Neural cell (in vitro differentiated cells): ENCODE results near the gene NDUFAF2. TPM values are rescaled to one million over a fixed set of nuclear protein-coding genes. Genes with fewer than 3 reads are reported as not detected.

Experiments used
- H2AFZ ChIP-seq: fragments of 200-600, 300-800 bp; sonication (generic), shearing (Covaris generic); 2 replicates; pipeline ENCODE4 v1.6.0; 2014; ENCODE audit warnings: low read depth, mild to moderate bottlenecking, antibody characterized with exemption, low read length, moderate library complexity
- H3F3A ChIP-seq: fragments of 200-600 bp; shearing (Covaris generic); 2 replicates; pipeline ENCODE4 v1.6.1; 2016; ENCODE audit warnings: mild to moderate bottlenecking, moderate library complexity, mixed read lengths, antibody characterized with exemption, low read length; ENCODE audit not compliant: insufficient read depth, poor library complexity, severe bottlenecking
- H3K27ac ChIP-seq: fragments of 200-600, 300-800 bp; sonication (generic), shearing (Covaris generic); 2 replicates; pipeline ENCODE4 v1.5.1; 2014; ENCODE audit warnings: mild to moderate bottlenecking, low read length, moderate library complexity
- H3K27me3 ChIP-seq: fragments of 300-800, 200-600 bp; sonication (generic), shearing (Covaris generic); 2 replicates; pipeline ENCODE4 v1.6.0; 2014; ENCODE audit warnings: mild to moderate bottlenecking, low read depth, low read length, moderate library complexity; ENCODE audit not compliant: insufficient read depth
- H3K36me3 ChIP-seq: fragments of 300-800, 200-600 bp; sonication (generic), shearing (Covaris generic); 2 replicates; pipeline ENCODE4 v1.5.1; 2014; ENCODE audit warnings: mild to moderate bottlenecking, antibody characterized with exemption, low read length, moderate library complexity; ENCODE audit not compliant: insufficient read depth
- H3K4me2 ChIP-seq: fragments of 300-800, 200-600 bp; sonication (generic), shearing (Covaris generic); 2 replicates; pipeline ENCODE4 v1.6.0; 2014; ENCODE audit warnings: mild to moderate bottlenecking, low read length
- H3K4me3 ChIP-seq: fragments of 300-800, 200-600 bp; sonication (generic), shearing (Covaris generic); 2 replicates; pipeline ENCODE4 v1.5.1; 2014; ENCODE audit warnings: mild to moderate bottlenecking, low read length, moderate library complexity
- H3K79me2 ChIP-seq: fragments of 200-600 bp; shearing (Covaris generic); replicated peaks from 2 replicates; pipeline ENCODE4 v1.6.0; 2014; ENCODE audit warnings: mild to moderate bottlenecking, low read length, moderate library complexity; ENCODE audit not compliant: insufficient read depth
- H3K9ac ChIP-seq: fragments of 300-800, 200-600 bp; sonication (generic), shearing (Covaris generic); 2 replicates; pipeline ENCODE4 v1.6.1; 2016; ENCODE audit warnings: mild to moderate bottlenecking, low read length, mixed read lengths
- H3K9me2 ChIP-seq: fragments of 200-600 bp; shearing (Covaris generic); 2 replicates; pipeline ENCODE4 v1.6.1; 2016; ENCODE audit warnings: mild to moderate bottlenecking, low read length, mixed read lengths; ENCODE audit not compliant: insufficient read depth
- H3K9me3 ChIP-seq: fragments of 200-600, 300-800 bp; sonication (generic), shearing (Covaris generic); 2 replicates; pipeline ENCODE4 v1.6.1; 2016; ENCODE audit warnings: mild to moderate bottlenecking, mixed run types, low read length, moderate library complexity, mixed read lengths
- H4K20me1 ChIP-seq: fragments of 200-600 bp; shearing (Covaris generic); 2 replicates; pipeline ENCODE4 v1.6.1; 2016; ENCODE audit warnings: mild to moderate bottlenecking, mixed run types; ENCODE audit not compliant: insufficient read depth
- EP300 ChIP-seq: fragments of 450-650 bp; conservative IDR thresholded peaks from 2 replicates; pipeline ENCODE4 v1.6.1; 2014; ENCODE audit warnings: antibody characterized with exemption, mild to moderate bottlenecking, moderate library complexity; ENCODE audit not compliant: poor library complexity, severe bottlenecking
- EZH2 ChIP-seq: fragments of 200-600, 300-800 bp; shearing (Covaris generic), sonication (generic); IDR thresholded peaks from 2 replicates; pipeline ENCODE4 v1.6.1; 2014; ENCODE audit warnings: antibody characterized with exemption, low read length, borderline replicate concordance, mild to moderate bottlenecking; ENCODE audit not compliant: insufficient read depth, poor library complexity, severe bottlenecking
- MXI1 ChIP-seq: fragments of 450-650 bp; conservative IDR thresholded peaks from 2 replicates; pipeline ENCODE4 v1.6.1; 2014; ENCODE audit warnings: antibody characterized with exemption, mild to moderate bottlenecking; ENCODE audit not compliant: poor library complexity, severe bottlenecking
- POLR2AphosphoS5 ChIP-seq: IDR thresholded peaks from 2 replicates; pipeline ENCODE4 v1.6.1; 2012
- RAD21 ChIP-seq: fragments of 450-650 bp; conservative IDR thresholded peaks from 2 replicates; pipeline ENCODE4 v1.6.1; 2014; ENCODE audit warnings: antibody characterized with exemption, mild to moderate bottlenecking, moderate library complexity
- SMC3 ChIP-seq: fragments of 450-650 bp; conservative IDR thresholded peaks from 2 replicates; pipeline ENCODE4 v1.6.1; 2014; ENCODE audit warnings: antibody characterized with exemption, mild to moderate bottlenecking, moderate library complexity; ENCODE audit not compliant: poor library complexity
- TAF1 ChIP-seq: IDR thresholded peaks from 2 replicates; pipeline ENCODE4 v1.6.1; 2012; ENCODE audit warnings: low read depth
- polyA plus RNA-seq: library from polyadenylated mRNA; depleted of rRNA; stranded (reverse); fragments of >200 nt; gene quantifications from 2 replicates; pipeline ENCODE4 v1.2.3, GENCODE V29; 2014
- TF ChIP-seq, protein P1 (sequence below): fragments of 450-650 bp; IDR thresholded peaks from 2 replicates; pipeline ENCODE4 v1.5.1; 2014; ENCODE audit warnings: antibody characterized with exemption, mild to moderate bottlenecking, moderate library complexity; ENCODE audit not compliant: poor library complexity, severe bottlenecking
- TF ChIP-seq, protein P2 (sequence below): IDR thresholded peaks from 2 replicates; pipeline ENCODE4 v1.6.1; 2012; ENCODE audit warnings: borderline replicate concordance

The NDUFAF2 gene
- polyA plus RNA-seq, 1 donor from 2014 or later: 53.6 TPM

DNA sequence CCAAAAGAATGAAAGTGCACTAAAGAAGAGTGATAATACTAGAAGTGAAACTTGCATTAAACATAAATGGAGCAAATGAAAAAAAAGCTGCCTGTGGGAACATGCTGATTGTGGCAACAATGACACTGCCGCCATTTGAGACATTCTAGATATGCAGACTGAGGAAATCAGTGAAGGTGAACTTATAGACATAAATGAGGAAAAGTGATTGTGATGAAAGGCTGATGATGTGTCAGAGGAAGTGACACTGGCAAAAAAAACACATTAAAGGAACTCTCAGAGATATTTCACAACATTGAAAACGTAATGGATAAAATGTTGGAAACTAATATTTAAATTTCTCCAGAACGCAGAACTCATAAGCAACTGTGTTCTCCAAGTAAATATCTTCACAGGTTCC, 1.4 kb upstream of the NDUFAF2 start:
- Histone ChIP-seq H3K9ac (no peak overlapping the region), H3K79me2 (peaks cover 50% of the 10 kb centered on the region), H4K20me1 (no peaks in the 10 kb centered on the region), H3K9me2 (no peaks in the 10 kb centered on the region), H3K9me3 (no peaks in the 10 kb centered on the region), H2AFZ (no peak overlapping the region), H3K4me3 (peak overlapping the region; percentile 91), H3K4me2 (peak overlapping the region; percentile 69), H3K36me3 (no peaks in the 10 kb centered on the region), H3K27ac (no peak overlapping the region), H3K27me3 (no peaks in the 10 kb centered on the region), H3F3A (no peaks in the 10 kb centered on the region)
- TF ChIP-seq TAF1 (no peak), POLR2AphosphoS5 (no peak), MXI1 (no peak), SMC3 (no peak)
- TF ChIP-seq, protein P1, sequence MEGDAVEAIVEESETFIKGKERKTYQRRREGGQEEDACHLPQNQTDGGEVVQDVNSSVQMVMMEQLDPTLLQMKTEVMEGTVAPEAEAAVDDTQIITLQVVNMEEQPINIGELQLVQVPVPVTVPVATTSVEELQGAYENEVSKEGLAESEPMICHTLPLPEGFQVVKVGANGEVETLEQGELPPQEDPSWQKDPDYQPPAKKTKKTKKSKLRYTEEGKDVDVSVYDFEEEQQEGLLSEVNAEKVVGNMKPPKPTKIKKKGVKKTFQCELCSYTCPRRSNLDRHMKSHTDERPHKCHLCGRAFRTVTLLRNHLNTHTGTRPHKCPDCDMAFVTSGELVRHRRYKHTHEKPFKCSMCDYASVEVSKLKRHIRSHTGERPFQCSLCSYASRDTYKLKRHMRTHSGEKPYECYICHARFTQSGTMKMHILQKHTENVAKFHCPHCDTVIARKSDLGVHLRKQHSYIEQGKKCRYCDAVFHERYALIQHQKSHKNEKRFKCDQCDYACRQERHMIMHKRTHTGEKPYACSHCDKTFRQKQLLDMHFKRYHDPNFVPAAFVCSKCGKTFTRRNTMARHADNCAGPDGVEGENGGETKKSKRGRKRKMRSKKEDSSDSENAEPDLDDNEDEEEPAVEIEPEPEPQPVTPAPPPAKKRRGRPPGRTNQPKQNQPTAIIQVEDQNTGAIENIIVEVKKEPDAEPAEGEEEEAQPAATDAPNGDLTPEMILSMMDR: no peak
- TF ChIP-seq, protein P2, sequence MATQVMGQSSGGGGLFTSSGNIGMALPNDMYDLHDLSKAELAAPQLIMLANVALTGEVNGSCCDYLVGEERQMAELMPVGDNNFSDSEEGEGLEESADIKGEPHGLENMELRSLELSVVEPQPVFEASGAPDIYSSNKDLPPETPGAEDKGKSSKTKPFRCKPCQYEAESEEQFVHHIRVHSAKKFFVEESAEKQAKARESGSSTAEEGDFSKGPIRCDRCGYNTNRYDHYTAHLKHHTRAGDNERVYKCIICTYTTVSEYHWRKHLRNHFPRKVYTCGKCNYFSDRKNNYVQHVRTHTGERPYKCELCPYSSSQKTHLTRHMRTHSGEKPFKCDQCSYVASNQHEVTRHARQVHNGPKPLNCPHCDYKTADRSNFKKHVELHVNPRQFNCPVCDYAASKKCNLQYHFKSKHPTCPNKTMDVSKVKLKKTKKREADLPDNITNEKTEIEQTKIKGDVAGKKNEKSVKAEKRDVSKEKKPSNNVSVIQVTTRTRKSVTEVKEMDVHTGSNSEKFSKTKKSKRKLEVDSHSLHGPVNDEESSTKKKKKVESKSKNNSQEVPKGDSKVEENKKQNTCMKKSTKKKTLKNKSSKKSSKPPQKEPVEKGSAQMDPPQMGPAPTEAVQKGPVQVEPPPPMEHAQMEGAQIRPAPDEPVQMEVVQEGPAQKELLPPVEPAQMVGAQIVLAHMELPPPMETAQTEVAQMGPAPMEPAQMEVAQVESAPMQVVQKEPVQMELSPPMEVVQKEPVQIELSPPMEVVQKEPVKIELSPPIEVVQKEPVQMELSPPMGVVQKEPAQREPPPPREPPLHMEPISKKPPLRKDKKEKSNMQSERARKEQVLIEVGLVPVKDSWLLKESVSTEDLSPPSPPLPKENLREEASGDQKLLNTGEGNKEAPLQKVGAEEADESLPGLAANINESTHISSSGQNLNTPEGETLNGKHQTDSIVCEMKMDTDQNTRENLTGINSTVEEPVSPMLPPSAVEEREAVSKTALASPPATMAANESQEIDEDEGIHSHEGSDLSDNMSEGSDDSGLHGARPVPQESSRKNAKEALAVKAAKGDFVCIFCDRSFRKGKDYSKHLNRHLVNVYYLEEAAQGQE: no peak

DNA sequence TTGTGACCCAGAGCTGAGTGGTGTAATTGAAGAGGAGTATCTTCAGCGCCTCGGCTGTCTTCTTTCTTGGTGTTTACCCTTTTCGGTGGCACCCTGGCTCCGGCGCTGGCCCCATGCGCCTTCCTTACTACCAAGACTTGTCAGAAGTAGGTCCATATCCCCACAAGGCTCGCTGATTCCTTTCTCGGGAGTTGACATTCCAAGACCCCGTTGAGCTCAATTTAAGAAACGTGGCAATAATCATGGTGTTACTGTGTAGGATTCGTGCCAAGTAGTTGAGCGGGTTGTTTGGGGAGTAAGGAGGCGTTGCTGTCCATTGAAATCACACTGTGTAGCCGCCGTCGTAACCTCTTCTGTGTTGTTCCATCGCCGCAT, 795 bp downstream of the NDUFAF2 start:
- H3F3A ChIP-seq: no peaks in the 10 kb centered on the region
- no peaks in the 10 kb centered on the region for H3K9me3 ChIP-seq
- no peak overlapping the region for H3K27ac ChIP-seq
- peak overlapping the region; percentile 71 for H3K4me2 ChIP-seq
- peak overlapping the region; percentile 62 for H3K9ac ChIP-seq
- TF ChIP-seq, protein P1: no peak
- TF ChIP-seq EP300 (no peak), MXI1 (no peak), SMC3 (no peak), RAD21 (no peak), EZH2 (no peak), POLR2AphosphoS5 (no peak), TAF1 (no peak)
- TF ChIP-seq, protein P2: no peak
- H4K20me1 ChIP-seq: no peaks in the 10 kb centered on the region
- no peaks in the 10 kb centered on the region for H3K9me2 ChIP-seq
- peak overlapping the region; percentile 69 for H2AFZ ChIP-seq
- H3K27me3 ChIP-seq: no peaks in the 10 kb centered on the region
- peak overlapping the region; percentile 91 for H3K4me3 ChIP-seq
- peaks cover 40% of the 10 kb centered on the region for H3K79me2 ChIP-seq
- no peaks in the 10 kb centered on the region for H3K36me3 ChIP-seq
